ENCODE measurements around the gene GLTP.
"Not testable (repeated sequence)": the region's sequence is repeated elsewhere in the genome, so short reads cannot be mapped to it uniquely, and the experiment has no call there.

GLTP gene

GRCh38 chr12:109876406-109876805 lies 3.9 kb downstream of the GLTP start:
- DNase-seq, result no peak

DNA sequence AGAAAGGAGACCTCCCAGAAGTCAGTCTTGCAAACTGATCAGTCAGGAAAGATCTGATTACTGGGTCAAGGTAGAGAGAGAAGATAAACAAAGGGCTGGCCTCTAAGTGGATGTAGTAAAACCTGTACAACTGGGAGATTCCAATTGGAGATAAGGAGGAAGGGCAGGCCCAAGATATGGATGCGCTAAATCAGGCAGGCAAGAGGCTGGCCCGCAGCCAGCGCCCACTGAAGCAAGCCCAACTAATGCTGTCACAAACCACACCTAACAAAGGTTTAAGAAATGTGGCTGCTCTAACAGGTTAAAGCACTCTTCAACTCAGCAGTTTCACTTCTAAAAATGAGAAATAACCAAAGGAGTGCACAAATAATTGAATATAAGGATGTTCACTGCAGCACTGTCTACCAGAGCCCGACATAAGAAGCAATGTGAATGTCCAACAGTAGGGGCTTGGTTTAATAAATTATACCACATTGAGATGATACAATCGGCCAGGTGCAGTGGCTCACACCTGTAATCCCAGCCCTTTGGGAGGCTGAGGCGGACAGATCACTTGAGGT lies 4.7 kb downstream of the GLTP start:
- no peak for DNase-seq

GRCh38 chr12:109873653-109874052 lies 6.7 kb downstream of the GLTP start:
- no peak for DNase-seq

GRCh38 chr12:109871668-109872314 lies 8.6 kb downstream of the GLTP start:
- DNase-seq, result no peak

DNA sequence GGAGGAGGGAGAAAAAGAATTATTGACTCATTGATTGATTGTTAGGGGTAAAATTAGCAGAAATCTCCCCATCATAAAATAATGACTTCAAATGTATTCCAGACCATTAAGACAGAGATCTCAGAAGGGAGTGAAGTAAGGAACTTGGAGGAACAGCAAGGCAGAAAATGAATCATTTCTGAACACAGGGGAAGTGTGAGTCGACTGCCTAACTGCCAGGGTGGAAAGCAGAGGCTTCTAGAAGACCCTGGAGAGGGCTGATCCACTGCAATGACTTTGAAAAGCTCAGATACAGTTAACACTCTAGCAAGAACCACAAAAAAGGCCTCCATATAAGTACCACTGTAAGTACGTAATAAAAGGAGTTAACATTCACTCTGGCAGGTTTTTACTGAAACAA lies 9.7 kb downstream of the GLTP start:
- DNase-seq, result no peak

DNA sequence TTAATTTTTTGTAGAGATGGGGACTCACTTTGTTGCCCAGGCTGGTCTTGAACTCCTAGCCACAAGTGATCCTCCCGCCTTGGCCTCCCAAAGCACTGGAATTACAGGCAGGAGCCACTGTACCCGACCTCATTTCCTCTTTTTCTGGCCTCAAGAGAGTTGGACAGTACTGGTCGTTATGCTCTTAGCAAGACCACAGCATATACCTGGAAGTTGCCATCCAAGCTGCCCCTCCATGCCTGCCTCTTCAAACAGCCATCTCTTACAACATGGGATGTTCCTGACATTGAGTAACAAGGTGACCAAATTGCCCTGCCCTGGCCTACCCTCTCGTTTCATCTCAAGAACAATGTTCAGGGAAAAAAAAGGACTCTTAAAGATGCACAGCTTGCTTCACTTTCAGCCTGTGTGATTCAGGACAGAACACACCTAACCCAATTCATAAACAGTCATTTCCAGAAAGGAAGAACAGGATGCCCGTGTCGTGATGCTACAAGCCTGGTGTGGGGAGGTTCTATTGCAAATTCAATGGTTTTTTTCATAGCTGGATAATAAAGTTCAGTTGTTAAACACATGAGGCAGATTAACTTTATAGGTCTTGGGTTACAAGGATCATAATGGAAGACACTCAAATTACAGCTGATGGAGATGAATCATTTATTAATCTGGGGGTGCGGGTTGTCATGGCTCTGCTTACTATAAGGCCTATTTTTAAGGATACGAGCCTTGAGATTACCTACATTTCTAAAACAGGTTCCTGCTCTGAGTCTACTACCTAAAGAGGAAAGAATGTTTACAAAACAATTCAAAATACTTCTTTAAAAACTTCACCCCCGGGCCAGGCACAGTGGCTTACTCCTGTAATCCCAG lies 11.9 kb downstream of the GLTP start:
- DNase-seq, result no peak

DNA sequence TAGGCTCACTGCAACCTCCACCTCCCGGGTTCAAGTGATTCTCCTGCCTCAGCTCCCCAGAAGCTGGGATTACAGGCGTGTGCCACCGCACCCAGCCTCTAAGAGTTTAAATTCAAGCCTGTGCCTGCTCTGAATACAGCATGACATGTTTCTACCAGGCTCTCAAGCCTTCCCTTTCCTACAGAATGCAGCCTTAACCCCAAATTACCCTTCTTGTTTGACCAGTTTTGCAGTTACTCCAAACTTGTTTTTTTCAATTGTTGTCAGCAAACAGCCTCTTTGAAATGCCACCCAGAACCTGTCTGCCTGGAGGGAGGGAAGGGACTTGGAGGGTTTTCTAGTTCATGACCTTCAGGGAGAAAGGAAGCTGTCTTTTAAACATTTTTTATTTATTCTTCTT lies 15.4 kb downstream of the GLTP start:
- DNase-seq, result no peak

GRCh38 chr12:109863847-109864712 lies 16.3 kb downstream of the GLTP start:
- DNase-seq, result no peak

- not testable (repeated sequence) for DNase-seq
These were observed 17.9 kb downstream of the GLTP start for GRCh38 chr12:109862491-109862890.

- DNase-seq, result no peak
These were observed 18.5 kb downstream of the GLTP start for GRCh38 chr12:109861689-109862314.

- DNase-seq, result no peak
These were observed 19.4 kb downstream of the GLTP start for GRCh38 chr12:109860977-109861376.

- no peak for DNase-seq
These were observed 21.6 kb downstream of the GLTP start for GRCh38 chr12:109858764-109859163.

GRCh38 chr12:109857715-109858114 lies 22.6 kb downstream of the GLTP start:
- DNase-seq, result no peak

DNA sequence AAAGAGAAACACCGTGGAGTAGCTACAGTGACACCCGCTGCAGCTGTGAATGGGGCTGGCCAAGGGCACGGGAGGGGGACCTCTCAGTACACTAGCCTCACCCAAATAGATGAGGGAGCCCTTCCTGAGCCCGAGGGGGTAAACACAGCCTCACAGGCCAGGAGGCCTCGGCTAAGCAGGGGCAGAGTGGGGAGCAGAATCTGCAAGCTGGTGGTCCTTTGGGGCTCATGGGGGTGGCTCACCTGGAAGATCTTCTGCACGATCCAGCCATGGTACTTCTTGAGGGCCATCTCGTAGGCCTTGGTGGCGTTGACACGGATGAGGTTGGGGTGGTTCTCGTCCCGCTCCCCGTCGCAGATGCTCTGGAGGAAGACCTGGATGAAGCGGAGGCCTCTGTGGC lies 25.0 kb downstream of the GLTP start:
- no peak for DNase-seq

DNA sequence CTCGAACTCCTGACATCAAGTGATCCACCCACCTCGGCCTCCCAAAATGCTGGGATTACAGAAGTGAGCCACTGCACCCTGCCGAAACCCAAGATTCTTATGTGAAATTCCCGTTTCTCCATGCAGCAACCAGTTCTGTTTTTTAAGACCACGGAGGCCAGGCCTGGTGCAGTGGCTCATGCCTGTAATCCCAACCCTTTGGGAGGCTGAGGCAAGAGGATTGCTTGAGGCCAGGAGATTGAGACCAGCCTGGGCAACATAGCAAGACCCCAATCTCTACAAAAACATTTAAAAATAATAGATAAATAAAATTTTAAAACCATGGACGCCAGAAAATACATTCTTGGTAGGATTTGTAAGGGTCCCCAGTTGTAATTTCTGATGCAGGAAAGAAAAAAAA lies 29.8 kb downstream of the GLTP start:
- DNase-seq, result not testable (repeated sequence)

GRCh38 chr12:109847142-109847735 lies 33.1 kb downstream of the GLTP start:
- no peak for DNase-seq

GRCh38 chr12:109845824-109846205 lies 34.5 kb downstream of the GLTP start:
- no peak for DNase-seq

DNA sequence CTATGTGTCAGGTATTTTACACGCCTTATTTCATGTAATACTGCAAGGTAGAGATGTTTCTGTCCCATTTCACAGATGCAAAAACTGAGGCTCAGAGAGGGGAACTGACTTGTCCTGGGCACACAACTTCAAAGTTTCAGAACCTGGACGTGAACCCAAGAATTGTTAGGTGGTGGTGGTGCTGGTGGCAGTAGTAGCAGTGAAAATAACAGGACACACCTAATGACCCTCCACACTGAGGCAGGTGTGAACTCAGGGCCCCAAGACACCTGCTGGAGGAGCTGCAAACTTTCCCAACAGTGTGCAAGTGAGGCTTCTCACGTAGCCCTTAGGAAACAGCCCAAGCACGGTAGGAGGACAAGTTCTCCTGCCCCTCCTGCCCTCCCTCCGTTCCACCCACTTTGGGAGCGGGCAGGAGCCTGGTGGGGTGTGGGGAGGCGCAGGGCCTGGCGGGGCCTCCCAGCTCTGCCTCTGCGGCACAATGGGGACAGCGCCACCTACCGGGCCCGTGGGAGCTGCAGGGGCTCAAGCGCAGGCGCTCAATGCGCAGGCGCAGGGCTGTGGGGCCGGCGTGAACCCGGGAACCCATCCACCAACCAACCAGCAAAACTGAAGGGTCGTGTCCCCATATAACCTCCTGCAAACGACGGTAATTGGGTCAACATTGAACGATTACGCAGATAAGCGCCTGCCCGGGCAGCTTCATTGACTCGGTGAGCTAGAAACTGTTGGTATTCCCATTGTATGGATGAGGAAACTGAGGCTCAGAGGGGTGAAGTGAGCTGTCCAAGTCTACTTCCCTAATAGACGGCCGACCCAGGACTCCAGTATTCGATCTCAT lies 35.1 kb downstream of the GLTP start:
- peak; percentile 79 to 87 for DNase-seq

GRCh38 chr12:109844091-109844490 lies 36.2 kb downstream of the GLTP start:
- no peak for DNase-seq

DNA sequence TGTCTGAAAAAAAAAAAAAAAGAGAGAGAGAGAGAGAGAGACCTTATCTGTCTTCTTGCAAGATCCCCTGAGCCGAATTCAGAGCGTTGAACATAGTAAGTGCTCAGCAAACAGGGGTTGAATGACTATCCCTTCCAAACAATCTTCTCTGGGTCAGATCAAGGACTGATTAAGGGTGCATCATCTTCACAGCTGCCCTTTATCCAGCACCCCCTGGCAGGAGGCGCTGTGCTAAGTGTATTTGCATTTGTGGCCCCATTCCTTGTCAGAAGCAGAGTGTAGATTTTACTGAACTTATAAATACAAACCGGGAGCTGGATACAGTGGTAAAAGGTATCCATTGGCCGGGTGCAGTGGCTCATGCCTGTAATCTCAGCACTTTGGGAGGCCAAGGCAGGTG lies 38.3 kb downstream of the GLTP start:
- DNase-seq, result no peak

- no peak for DNase-seq
These were observed 39.0 kb downstream of the GLTP start for GRCh38 chr12:109841356-109841755.

All from NCI-H1930 (cell line).